ENCODE results near the gene PLXDC2. TPM values are rescaled to one million over a fixed set of nuclear protein-coding genes. Genes with fewer than 3 reads are reported as not detected.

The PLXDC2 gene
- polyA plus RNA-seq, 1 of the 3 experiments (the other 2 are of a cell fraction): 2.5 TPM

- ChIA-PET POLR2A (no interaction called here), CTCF (interaction anchor here (1.1 kb wide), 1 partner anchor 11 kb away, joined by 3 read pairs; no protein-coding TSS in a partner anchor)
- H3K9me3 ChIP-seq: no peaks in the 10 kb centered on the region
- TF ChIP-seq, protein P1, sequence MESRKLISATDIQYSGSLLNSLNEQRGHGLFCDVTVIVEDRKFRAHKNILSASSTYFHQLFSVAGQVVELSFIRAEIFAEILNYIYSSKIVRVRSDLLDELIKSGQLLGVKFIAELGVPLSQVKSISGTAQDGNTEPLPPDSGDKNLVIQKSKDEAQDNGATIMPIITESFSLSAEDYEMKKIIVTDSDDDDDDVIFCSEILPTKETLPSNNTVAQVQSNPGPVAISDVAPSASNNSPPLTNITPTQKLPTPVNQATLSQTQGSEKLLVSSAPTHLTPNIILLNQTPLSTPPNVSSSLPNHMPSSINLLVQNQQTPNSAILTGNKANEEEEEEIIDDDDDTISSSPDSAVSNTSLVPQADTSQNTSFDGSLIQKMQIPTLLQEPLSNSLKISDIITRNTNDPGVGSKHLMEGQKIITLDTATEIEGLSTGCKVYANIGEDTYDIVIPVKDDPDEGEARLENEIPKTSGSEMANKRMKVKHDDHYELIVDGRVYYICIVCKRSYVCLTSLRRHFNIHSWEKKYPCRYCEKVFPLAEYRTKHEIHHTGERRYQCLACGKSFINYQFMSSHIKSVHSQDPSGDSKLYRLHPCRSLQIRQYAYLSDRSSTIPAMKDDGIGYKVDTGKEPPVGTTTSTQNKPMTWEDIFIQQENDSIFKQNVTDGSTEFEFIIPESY (IDR thresholded peaks at IDR 0.05; ENCODE audit: borderline replicate concordance, low read depth): no peak
- TF ChIP-seq, protein P2, sequence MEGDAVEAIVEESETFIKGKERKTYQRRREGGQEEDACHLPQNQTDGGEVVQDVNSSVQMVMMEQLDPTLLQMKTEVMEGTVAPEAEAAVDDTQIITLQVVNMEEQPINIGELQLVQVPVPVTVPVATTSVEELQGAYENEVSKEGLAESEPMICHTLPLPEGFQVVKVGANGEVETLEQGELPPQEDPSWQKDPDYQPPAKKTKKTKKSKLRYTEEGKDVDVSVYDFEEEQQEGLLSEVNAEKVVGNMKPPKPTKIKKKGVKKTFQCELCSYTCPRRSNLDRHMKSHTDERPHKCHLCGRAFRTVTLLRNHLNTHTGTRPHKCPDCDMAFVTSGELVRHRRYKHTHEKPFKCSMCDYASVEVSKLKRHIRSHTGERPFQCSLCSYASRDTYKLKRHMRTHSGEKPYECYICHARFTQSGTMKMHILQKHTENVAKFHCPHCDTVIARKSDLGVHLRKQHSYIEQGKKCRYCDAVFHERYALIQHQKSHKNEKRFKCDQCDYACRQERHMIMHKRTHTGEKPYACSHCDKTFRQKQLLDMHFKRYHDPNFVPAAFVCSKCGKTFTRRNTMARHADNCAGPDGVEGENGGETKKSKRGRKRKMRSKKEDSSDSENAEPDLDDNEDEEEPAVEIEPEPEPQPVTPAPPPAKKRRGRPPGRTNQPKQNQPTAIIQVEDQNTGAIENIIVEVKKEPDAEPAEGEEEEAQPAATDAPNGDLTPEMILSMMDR (IDR thresholded peaks at IDR 0.05): no peak
- no peak for TF ChIP-seq FOXM1 (IDR thresholded peaks at IDR 0.05; ENCODE audit: low read depth)
- TF ChIP-seq RCOR1 (IDR thresholded peaks at IDR 0.05; ENCODE audit: low read length): no peak
- no peak for TF ChIP-seq USF1 (IDR thresholded peaks at IDR 0.05; ENCODE audit: borderline replicate concordance, low read depth)
- TF ChIP-seq RFX5 (IDR thresholded peaks at IDR 0.05; ENCODE audit: low read length): no peak
- TF ChIP-seq ELF1 (IDR thresholded peaks at IDR 0.05): no peak
- TF ChIP-seq CHD2 (IDR thresholded peaks at IDR 0.05; ENCODE audit: low read length, partially characterized antibody): no peak
- TF ChIP-seq TCF12 (IDR thresholded peaks at IDR 0.05): no peak
- TF ChIP-seq EZH2phosphoT487 (IDR thresholded peaks at IDR 0.05; ENCODE audit: borderline replicate concordance, low read depth): no peak
- TF ChIP-seq MXI1 (IDR thresholded peaks at IDR 0.05; ENCODE audit: low read depth, low read length): no peak
- no peak for TF ChIP-seq RAD21 (IDR thresholded peaks at IDR 0.05; ENCODE audit: low read length)
- 71% methylated on average over 2 of the region's 2 CpGs for WGBS (ENCODE audit: low lambda C conversion rate)
- H3K27ac ChIP-seq (ENCODE audit: low read depth in 2 of 2, low read length in 1 of 2): no peak overlapping the region
- no peaks in the 10 kb centered on the region for H3K9me2 ChIP-seq
- no peak overlapping the region for H3K4me3 ChIP-seq (ENCODE audit: low read depth in 2 of 2, low read length in 1 of 2)
- no peaks in the 10 kb centered on the region for H3K79me2 ChIP-seq (ENCODE audit: insufficient read depth)
- H2AFZ ChIP-seq (ENCODE audit: low read depth): no peak overlapping the region
- H3F3A ChIP-seq (replicated peaks; ENCODE audit: insufficient read depth): peaks cover 26% of the 10 kb centered on the region
- H3K4me1 ChIP-seq (ENCODE audit: control insufficient read depth in 1 of 2, insufficient read depth in 2 of 2, low read depth in 1 of 2, low read length in 1 of 2): peaks cover 2 to 45% of the 10 kb centered on the region in 2 experiments
- no peak overlapping the region for H3K4me2 ChIP-seq
- H3K36me3 ChIP-seq (replicated peaks in 1 of 2; ENCODE audit: control insufficient read depth in 1 of 2, insufficient read depth in 2 of 2, low read length in 1 of 2): no peaks in the 10 kb centered on the region
- no peaks in the 10 kb centered on the region for H4K20me1 ChIP-seq (ENCODE audit: insufficient read depth)
- DNase-seq: no peak
- no peaks in the 10 kb centered on the region for H3K27me3 ChIP-seq (ENCODE audit: insufficient read depth)
- H3K9ac ChIP-seq: no peak overlapping the region
Measured at GRCh38 chr10:19919671-19920070, 103.4 kb downstream of the PLXDC2 start.

DNA sequence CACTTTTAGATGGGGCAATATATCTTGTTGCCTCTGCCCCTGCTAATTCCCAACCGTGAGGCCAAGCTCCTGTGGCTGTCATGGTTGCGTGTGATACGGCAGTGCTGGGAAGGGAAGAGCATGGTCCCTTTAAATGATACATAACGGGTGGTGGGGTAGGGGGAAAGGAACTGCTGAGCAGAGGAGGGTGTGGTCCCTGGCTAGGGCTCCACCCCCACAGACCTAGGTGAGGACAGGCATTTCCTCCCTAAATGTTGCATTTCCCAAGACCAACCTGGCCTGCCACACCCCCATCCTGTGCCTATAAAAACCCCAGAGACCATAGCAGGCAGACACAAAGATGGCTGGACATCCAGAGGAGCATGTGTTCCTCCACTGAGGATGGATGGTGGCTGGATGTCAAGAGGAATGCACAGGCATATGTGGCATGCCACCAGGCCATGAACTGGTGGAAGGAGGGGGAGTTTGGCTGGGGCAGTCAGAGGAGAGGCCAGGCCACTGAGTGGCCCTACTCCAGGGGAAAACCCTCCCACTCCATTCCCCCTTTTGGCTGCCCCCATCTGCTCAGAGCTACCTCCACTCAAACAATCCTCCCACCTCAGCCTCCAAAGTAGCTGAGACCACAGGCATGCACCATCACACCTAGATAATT lies 104.0 kb downstream of the PLXDC2 start:
- DNase-seq: no peak
- H3K9me2 ChIP-seq: no peaks in the 10 kb centered on the region
- H3F3A ChIP-seq (replicated peaks; ENCODE audit: insufficient read depth): peaks cover 26% of the 10 kb centered on the region
- no peak overlapping the region for H3K4me3 ChIP-seq (ENCODE audit: low read depth in 2 of 2, low read length in 1 of 2)
- peaks cover 2 to 45% of the 10 kb centered on the region in 2 experiments for H3K4me1 ChIP-seq (ENCODE audit: control insufficient read depth in 1 of 2, insufficient read depth in 2 of 2, low read depth in 1 of 2, low read length in 1 of 2)
- no peak overlapping the region; a peak in 2 of 4 replicates for H3K27ac ChIP-seq (ENCODE audit: low read depth in 2 of 2, low read length in 1 of 2)
- no peaks in the 10 kb centered on the region for H4K20me1 ChIP-seq (ENCODE audit: insufficient read depth)
- no peaks in the 10 kb centered on the region for H3K36me3 ChIP-seq (replicated peaks in 1 of 2; ENCODE audit: control insufficient read depth in 1 of 2, insufficient read depth in 2 of 2, low read length in 1 of 2)
- H3K79me2 ChIP-seq (ENCODE audit: insufficient read depth): no peaks in the 10 kb centered on the region
- H3K9ac ChIP-seq: no peak overlapping the region
- H3K4me2 ChIP-seq: no peak overlapping the region
- ChIA-PET CTCF (no interaction called here), POLR2A (no interaction called here)
- H3K9me3 ChIP-seq: no peaks in the 10 kb centered on the region
- H2AFZ ChIP-seq (ENCODE audit: low read depth): no peak overlapping the region
- 94% methylated on average over 4 of the region's 4 CpGs for WGBS (ENCODE audit: low lambda C conversion rate)
- H3K27me3 ChIP-seq (ENCODE audit: insufficient read depth): no peaks in the 10 kb centered on the region
- TF ChIP-seq NRF1 (IDR thresholded peaks at IDR 0.05; ENCODE audit: low read depth, low read length): no peak
- no peak for TF ChIP-seq SIN3A (IDR thresholded peaks at IDR 0.05; ENCODE audit: borderline replicate concordance, low read depth, low read length)
- TF ChIP-seq RAD21 (IDR thresholded peaks at IDR 0.05; ENCODE audit: low read length): no peak
- TF ChIP-seq, protein P3, sequence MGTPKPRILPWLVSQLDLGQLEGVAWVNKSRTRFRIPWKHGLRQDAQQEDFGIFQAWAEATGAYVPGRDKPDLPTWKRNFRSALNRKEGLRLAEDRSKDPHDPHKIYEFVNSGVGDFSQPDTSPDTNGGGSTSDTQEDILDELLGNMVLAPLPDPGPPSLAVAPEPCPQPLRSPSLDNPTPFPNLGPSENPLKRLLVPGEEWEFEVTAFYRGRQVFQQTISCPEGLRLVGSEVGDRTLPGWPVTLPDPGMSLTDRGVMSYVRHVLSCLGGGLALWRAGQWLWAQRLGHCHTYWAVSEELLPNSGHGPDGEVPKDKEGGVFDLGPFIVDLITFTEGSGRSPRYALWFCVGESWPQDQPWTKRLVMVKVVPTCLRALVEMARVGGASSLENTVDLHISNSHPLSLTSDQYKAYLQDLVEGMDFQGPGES (IDR thresholded peaks at IDR 0.05; ENCODE audit: low read depth, low read length): no peak
- TF ChIP-seq TCF12 (IDR thresholded peaks at IDR 0.05): no peak
- no peak for TF ChIP-seq FOXM1 (IDR thresholded peaks at IDR 0.05; ENCODE audit: low read depth)
- TF ChIP-seq YY1 (IDR thresholded peaks at IDR 0.05; ENCODE audit: low read depth): no peak
- TF ChIP-seq NFIC (IDR thresholded peaks at IDR 0.05; ENCODE audit: borderline replicate concordance): no peak
- no peak for TF ChIP-seq RCOR1 (IDR thresholded peaks at IDR 0.05; ENCODE audit: low read length)
- no peak for TF ChIP-seq JUND (IDR thresholded peaks at IDR 0.05)
- no peak for TF ChIP-seq GABPA (IDR thresholded peaks at IDR 0.05; ENCODE audit: low read depth)

Data from SK-N-SH (cell line).